ENCODE data around the gene TMEM47.

Gene TMEM47

DNA sequence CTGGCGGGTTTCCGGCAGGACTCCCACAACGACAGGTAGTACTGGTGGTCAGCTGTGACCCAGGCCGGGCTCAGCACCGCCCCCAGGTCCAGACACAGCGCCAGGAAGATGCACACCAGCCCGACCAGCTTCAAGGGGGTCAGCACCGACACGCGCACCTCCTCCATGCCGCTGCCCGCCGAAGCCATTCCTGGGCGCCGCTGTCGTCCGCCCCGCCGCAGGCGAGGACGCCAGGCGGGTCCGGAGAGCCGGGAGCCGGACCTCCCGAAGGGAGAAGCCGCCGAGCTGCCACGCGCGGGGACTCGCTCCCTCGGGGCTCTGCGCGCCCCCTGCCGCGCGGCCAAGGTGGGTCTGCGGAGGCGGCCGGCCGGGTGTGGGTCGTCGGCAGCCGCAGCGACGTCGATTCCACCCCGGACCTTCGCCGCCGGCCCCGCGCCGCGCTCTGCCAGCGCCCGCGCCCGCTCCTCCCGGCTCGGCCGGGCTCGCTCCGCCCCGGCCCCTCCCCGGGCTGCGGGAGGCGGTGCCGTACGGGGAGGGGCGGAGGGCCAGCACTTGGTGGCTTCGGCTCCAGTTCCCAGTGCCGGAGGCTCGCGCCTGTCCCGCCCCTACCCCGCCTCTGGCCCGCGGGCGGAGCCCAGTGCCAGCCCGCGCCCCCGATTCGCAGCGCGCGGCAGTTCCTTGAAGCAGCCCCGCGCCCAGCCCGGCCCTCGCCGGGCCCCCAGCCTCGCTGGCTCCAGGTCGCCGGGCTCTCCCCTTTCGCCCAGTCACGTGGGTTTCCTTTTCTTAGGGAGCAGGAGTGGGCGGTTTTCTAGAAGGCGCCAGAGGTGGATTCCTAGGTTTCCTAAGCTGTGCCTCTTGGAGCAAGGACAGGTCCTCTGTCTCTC lies at the start of gene TMEM47:
Gene TMEM47, minus strand, starts transcription at position 444 of the 884 bp plus-strand sequence. Its CDS starts 256 bp downstream, at position 188.
- DNase-seq = no peak

DNA sequence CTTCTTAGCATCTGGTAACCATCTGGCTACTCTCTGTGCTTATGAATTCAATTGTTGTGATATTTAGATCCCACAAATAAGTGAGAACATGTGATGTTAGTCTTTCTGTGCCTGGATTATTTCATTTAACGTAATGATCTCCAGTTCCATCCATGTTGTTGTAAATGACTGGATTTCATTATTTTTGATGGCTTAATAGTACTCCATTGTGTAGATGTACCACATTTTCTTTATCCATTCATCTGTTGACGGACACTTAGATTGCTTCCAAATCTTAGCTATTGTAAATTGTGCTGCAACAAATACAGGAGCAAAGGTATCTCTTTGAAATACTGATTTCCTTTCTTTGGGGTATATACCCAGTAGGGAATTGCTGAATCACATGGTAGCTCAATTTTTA lies 30.0 kb upstream of the TMEM47 start:
- DNase-seq = no peak

DNA sequence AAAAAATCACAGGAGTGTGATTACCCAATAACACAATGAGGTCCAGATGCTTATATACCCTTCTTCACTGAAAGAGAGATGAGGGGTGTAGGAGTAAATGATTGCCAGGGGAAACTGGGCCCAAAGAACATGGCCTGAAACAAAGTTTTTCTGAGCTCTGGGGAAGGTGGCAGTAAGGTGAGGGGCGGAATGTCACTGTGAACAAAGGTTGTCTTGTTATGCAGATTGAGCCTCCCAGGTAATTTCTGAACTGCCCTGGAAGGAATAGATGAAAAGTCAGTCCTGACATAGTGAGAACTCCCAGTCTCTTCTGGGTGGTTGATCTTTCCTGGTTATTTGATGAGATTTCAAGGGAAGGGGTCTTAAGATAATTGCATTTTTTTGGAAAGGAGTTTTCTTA lies 2.5 kb upstream of the TMEM47 start:
- DNase-seq = no peak

DNA sequence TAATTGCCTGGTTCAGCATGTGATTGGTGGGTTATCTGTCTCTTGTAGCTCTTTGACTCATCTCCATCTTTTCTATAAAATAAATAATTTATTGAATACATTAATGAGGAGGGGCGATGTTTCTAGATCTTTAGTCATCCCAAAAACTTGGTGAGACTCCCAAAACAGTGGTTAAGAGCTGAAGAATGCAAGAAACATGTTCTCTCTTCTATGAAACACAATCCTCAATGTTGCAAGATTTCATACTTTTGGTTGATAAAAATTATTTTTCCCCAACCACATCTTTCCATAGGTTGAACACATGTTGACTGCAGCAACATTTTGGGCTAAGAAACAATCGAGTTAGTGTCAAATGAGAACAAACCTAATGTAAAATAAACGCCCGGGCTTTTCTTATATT lies 1.2 kb upstream of the TMEM47 start:
- no peak for DNase-seq

DNA sequence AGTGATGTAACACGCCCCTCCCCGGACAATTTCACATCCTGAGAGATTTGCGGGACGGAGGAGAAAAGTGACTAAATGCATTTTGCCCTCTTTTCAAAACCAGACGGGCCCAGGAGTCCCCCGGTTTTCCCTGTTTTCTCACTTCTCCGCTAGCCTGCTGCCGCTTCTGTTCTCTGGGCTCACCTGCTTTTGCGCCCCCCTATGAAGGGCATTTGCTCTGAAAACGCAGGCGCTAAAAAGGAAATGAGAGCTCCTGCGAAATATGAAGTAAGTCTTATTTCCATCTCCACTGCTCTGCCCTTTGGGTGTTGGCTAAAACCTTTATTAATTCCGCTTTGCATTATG lies 613 bp upstream of the TMEM47 start:
- no peak for DNase-seq

DNA sequence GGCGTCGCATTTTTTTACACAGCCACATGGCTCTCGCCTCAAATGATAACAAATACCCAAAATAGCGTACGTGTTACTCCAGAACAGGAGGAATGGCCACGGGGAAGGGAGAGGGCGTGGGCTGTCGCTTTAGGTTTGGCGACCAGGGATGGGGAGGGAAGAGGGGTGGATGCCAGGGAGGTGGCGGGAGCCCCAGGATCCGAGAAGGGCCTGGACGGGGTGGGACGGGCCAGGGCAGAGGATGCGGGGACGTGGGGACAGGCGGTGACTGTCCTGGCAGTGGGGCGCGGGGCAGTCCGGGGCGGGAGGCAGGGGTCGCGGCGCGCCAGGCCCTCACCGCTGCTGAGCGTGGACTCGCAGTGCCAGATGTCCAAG lies 631 bp downstream of the TMEM47 start:
- no peak for DNase-seq

DNA sequence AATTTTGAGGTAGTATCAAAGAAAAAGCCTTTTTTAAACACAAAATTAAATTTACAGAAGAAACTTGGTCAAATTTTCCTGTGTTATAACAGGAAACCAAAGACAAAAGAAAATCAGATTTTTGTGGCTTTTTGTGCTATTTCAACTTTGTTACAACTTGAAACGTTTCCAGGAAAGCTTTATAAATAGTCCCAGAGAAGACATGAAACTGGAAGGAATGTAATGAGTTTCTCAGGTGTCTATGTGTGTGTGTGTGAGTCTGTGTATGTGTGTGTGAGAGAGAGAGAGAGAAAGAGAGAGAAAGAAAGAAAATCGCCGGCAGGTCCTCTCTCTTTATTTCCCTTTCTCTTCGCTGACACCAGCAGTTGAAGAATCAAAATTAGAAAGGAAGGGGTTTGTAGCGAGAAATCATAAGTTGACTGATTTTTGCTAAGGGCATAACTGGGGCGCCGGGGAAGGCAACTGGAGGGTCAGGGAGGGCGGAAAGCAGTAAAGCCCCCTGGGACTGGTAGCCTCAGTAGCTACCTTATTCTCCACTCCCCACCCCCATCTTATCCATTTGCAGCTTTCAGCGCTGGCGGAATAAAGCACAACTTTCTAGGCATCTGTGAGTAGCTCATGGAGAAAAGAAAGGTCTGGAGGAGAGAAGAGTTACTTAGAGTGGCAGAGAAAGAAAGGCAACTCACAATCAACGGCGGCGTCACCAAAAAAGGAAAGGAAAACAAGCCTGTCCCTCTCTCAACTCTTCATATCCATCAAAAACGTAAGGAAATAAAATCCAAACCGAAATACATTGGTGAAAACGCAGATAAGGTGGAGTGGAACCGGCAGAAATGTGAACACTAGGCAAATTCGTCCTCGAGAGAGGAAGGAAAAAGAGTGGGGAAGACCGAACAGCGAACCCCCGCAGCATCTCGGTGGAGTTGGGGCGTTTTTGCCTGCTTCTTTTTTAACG lies 1.3 kb downstream of the TMEM47 start:
- DNase-seq = no peak

DNA sequence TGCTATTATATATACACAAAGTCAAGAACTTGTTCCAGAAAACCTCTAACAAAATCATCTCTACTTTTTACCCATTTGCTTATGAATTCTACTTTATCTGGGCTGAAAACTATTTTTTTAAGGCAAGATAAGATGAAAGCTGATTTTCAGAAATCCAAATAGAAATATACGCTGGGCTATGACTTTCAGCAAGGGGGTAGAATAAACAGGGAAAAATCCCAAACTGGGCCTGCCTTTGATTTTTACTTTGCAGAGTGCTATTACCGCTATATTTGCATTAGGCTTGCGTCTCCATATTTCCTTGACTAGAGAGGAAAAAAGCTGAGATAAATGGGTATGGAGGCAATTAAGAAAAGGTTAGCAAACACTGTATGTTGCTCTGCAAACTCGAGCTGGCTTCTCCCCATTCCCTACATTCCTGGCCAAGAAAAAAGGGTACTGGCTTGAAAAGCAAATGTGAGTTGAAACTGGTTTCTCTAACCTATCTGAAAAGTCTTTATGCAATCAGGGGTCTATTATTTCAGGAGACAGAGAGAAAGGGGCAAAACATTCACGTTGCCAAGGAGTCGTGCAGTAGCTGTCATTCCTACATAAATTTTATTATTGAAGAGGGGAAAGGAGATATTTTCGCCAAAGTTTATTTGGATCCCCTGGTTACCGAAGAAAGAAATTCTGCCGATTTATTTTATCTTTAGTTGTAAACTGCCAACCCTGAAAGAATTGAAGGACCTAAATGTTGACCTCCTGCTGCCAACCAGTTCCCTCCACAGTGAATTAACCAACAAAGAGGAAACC lies 2.2 kb downstream of the TMEM47 start:
- no peak for DNase-seq

DNA sequence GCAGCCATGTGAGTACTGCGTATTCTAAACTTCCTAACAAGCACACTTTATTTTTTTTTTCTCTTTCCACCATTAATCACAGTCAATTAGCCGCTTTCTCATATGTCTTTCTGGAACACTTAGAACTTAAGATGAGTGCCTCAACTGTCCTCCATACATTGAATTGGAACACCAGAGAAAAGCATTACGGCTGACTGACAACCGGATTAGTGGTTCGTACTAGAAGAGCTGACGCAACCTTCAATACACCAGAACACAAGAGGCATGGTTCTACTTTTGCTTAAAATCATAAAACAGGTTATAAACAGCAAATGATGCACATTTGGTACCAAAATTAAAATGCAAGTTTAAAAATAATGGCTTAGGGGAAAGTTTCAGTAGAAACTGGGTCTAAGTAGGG lies 3.3 kb downstream of the TMEM47 start:
- DNase-seq = no peak

DNA sequence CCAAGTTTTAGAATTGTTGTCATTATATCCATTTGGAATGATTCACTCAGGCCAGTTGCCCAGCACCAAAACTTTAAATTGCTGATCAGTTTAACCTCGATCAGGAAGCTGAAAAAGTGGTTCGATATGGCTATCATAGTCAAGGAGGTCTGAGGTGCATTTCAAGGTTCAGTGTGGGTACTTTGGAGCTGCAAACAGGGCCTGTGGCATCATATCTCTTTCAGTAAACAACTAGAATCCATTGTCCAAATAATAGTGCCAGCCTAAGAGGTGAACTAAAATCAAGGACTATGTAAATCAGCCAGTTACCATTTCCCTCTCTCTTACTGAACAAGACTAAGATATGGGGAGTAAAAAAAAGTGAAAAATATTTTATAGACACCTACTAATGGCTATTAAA lies 14.2 kb downstream of the TMEM47 start:
- DNase-seq = no peak

DNA sequence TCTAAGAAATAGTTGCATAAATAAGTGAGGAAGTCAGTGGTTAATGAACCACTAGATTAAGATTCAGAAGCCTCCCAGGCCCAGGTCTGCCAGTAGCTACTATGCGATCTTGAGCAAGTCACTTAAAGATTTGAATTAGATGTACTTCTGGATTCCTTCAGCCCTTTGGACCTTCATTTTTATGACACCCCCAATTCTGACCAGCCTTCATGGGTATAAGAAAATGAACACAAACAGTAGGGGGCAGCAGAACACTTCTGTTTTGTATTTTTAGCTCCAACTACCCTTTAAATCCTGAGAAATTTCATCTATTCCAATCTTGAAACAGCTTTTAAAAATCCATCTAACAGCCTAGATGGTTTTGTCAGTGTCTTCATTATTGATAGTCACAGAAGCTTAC lies 19.0 kb downstream of the TMEM47 start:
- DNase-seq = no peak

DNA sequence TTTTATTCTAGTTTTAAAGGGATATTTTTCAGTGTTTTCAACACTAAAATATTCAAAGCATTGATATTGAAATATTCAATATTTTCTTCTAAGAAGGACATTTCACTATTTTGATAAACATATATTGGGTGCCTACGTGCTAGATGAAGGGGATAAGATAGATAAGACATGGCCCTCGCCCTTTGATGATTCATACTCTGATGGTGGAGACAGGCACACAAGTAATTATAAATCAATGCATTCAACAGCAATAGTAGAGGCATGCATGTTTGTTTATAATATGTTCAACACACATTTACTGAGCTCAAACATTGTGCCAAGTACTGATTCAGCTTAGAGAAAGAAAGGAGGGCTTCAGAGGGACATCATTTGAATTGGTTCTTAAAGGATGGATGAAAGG lies 22.7 kb downstream of the TMEM47 start:
- no peak for DNase-seq

DNA sequence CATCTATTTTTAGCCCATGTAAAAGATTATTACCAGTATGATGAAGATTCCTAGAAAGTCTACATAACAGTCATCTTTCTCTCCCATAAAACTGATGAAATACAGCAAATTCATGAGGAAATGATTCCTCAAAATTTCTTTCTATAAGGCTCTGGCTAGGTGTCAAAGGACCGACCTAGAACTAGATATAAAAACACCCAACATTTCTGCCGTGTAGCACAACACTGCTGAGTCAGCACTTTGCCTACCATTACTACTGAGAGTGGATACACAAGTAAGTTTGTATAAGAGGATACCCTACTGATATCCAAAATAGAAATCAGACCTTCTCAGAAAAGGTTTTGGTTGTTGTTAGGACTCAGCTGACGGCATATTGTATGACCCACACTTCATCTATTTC lies 24.7 kb downstream of the TMEM47 start:
- no peak for DNase-seq

DNA sequence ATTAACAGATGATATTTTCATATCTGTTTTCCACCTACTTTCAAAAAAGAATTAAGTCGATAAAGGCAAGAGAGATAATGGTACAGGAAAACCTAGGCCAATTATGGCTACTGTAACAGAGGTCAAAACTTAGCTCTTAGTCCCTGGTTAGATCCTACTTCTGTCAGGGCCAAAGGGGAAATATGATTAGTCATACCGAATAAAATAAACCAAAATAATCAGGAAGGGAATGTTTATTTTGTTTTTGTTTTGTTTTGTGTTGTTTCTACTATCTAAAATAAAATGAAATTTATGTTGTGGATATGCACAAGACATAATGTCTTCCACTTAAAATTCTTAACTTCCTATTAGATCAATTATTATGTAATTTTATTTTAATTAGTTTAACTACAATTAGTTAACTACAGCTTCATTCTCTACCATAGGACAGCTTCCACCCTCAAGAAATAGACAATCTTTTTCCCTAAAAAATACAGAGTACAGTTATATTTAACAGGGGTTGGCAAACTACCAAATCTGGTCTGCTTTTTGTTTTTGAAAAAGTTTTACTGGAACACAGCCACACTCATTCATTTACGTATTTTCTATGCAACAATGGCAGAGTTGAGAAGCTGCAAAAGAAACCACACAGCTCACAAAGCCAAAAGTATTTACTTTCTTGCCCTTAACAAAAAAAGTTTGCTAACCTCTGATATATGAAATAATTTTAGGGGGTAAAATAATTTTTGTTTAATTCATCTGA lies 25.4 kb downstream of the TMEM47 start:
- no peak for DNase-seq

DNA sequence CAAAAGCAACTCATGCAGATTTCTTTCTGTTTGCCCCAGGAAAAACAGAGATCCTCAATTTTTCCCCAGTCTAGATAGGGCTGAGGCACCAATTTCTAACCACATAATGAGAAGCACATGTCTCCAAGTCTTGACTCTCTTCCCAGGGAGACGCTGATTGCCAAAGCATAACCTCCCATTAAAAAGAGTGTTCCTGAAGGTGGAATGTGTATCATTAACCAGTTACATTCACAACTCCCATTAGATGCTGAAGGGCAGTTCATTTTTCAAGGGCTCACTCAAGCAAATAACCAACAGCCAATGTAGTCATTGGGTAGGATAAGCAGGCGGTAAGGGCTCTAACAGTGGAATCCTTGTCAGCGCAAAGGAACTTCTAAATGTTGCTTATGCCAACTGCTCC lies 27.5 kb downstream of the TMEM47 start:
- no peak for DNase-seq

DNA sequence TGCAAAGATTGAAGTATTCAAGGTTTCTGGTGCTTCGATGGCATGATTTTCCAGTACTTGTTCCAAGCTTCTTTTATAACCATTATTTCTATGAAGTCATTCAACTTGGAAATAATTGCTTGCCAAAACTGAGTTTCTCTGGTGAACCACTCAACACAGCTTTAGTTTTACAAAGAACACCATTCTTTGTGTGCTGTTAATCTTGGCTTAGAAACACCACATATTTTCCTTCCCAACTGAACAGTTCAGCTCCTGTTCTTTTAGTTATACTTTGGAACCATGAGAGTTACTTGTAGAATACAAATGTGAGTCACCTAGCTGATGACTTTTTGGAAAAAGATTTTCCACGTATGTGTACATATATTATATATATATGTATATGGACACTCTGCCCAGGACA lies 32.7 kb downstream of the TMEM47 start:
- DNase-seq = no peak

DNA sequence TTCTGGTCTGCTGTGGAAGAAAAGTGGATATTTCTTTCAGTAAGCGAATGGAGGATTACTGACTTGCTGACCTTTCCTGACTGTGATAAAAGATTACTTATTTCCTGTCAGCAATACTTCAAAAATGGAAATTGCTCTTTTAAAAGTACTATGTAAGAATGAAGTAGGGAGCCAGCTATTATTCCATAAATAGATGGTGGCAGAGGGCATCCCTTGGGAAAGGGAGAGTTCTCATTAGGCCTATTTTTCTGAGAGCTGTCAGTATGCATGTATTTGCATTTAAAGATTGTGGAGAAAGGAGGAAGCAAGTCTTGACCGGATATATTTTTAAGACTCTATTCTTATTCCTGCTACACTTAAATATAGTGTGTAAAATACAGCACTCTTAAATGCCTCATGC lies 37.2 kb downstream of the TMEM47 start:
- no peak for DNase-seq

DNA sequence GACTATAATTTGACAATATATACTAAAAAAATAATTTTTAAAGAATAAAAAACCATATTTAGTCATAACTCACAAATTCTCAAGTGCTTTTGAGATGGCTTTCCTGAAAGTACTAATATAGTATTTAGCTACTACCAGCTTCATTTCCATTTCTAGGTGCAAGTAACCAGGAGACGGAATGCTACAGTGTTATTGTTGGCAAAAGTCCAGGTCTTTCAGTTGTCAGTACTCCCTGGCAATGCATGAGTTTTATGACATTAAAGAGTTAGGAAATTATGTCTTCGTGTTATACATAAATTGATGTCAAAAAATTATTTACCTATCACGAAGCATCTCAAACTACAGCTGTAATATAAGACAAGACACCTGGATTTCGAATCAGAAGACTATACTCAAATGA lies 45.0 kb downstream of the TMEM47 start:
- DNase-seq = no peak

DNA sequence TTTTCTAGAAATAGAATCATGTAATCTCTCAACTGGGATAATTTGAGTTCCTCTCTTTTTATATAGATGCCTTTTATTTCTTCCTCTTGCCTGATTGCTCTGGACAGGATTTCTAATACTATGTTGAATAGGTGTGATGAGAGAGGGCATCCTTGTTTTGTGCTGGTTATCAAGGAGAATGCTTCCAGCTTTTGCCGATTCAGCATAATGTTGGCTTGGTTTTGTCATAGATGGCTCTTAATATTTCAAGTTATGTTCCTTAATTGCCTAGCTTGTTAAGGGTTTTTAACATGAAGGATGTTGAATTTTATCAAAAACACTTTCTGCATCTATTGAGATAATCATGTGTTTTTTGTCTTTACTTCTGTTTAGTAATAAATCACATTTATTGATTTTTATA lies 58.7 kb downstream of the TMEM47 start:
- no peak for DNase-seq

DNA sequence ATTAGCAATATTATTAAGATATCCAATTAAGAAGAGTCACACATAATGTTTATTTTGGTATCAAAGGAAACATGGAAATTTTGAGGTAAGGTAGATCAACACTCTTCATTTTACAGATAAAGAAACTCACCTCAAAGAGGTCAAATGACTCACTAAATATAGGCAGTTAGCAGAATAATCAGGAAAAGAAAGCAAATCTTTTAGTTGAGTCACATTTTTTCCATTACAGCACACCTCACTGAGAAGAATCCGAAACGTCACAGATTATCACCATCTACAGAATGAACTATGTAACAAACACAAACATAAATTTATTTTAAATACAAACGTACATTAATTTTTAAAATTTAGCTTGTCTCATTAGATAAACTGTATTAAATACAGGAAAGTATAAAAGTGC lies 70.1 kb downstream of the TMEM47 start:
- no peak for DNase-seq

DNA sequence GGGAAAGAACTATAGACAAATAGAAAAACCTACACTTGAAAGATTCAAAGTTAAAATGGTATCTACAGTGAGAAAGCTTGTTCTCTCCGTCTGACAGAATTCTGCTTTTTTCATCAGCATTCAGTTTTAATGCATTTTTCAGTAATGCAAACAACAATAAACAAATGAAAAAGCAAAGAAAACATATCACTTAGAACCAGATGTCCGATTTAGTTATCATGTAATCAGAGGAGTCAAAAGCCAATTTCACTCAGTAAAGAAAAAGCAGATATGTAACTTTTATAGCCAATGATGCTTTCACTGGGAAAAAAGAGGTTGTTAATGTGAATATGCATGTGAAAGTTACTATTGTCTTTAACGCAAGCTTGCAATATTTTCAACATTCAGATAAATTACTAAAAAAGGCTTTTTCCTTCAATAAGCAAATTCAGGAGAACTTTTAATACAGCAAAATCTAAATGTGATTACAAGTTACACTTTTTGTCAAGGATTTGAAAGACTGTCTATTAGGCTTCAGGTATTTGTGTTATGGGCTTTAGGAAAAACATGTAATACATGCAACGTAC lies 70.7 kb downstream of the TMEM47 start:
- DNase-seq = no peak

DNA sequence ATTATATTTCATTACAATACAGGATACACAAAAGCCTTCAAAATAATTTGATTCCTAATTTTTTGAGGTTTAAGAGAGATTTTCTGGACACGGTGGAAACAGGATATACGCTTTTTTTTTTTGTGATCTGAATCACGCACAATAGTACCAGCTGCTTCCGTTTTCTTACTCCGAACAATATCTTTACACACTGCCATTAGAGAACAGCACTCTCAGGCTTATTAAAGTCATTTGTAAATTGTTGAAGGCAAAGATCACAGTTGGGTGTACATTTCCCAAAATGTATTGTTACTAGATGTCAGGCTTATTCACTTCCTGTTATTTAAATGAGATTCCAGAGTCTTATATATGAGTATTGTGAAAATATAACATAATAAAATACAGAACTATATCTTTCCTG lies 71.5 kb downstream of the TMEM47 start:
- no peak for DNase-seq

All from stimulated activated CD4-positive, alpha-beta T cell treated with anti-CD3 and anti-CD28 coated beads, Interleukin-1b, Interleukin-23, amount 100 ng/mL, for 48 hours (primary cell).